Activated CD4-positive, alpha-beta T cell treated with anti-CD3 and anti-CD28 coated beads, Interleukin-2, amount 50 U/mL, for 1 hour (primary cell): ENCODE data around the gene CDC23.
A peak's percentile ranks its signal among the peaks of the same experiment; 100 is the strongest.
"Not testable (repeated sequence)": the region's sequence is repeated elsewhere in the genome, so short reads cannot be mapped to it uniquely, and the experiment has no call there.

Source experiments
- DNase-seq: peaks from one replicate; pipeline ENCODE4 v3.0.0-alpha.2; 2020

Gene CDC23

GRCh38 chr5:138213161-138214029 lies at the start of gene CDC23:
CDC23 (minus strand) TSS chr5:138213323; CDS start chr5:138213312, 11 bp downstream.
- peak; percentile 86 for DNase-seq

- no peak for DNase-seq
Observed at GRCh38 chr5:138258704-138259292, 45.7 kb upstream of the CDC23 start.

- no peak for DNase-seq
Observed at GRCh38 chr5:138257583-138257982, 44.5 kb upstream of the CDC23 start.

GRCh38 chr5:138252944-138253343 lies 39.8 kb upstream of the CDC23 start:
- no peak for DNase-seq

- DNase-seq, result not testable (repeated sequence)
Observed at GRCh38 chr5:138247800-138248199, 34.7 kb upstream of the CDC23 start.

- no peak for DNase-seq
Observed at GRCh38 chr5:138246822-138247221, 33.7 kb upstream of the CDC23 start.

GRCh38 chr5:138246334-138246733 lies 33.2 kb upstream of the CDC23 start:
- no peak for DNase-seq

GRCh38 chr5:138245717-138246116 lies 32.6 kb upstream of the CDC23 start:
- no peak for DNase-seq

GRCh38 chr5:138243794-138244193 lies 30.7 kb upstream of the CDC23 start:
- no peak for DNase-seq

- no peak for DNase-seq
Observed at GRCh38 chr5:138241688-138242571, 28.8 kb upstream of the CDC23 start.

GRCh38 chr5:138240650-138241385 lies 27.7 kb upstream of the CDC23 start:
- no peak for DNase-seq

- DNase-seq, result no peak
Observed at GRCh38 chr5:138238034-138238433, 24.9 kb upstream of the CDC23 start.

GRCh38 chr5:138234651-138235050 lies 21.5 kb upstream of the CDC23 start:
- DNase-seq, result no peak

GRCh38 chr5:138233280-138233679 lies 20.2 kb upstream of the CDC23 start:
- DNase-seq, result no peak

- no peak for DNase-seq
Observed at GRCh38 chr5:138230981-138231589, 18.0 kb upstream of the CDC23 start.

GRCh38 chr5:138230261-138230660 lies 17.1 kb upstream of the CDC23 start:
- no peak for DNase-seq

GRCh38 chr5:138229387-138229786 lies 16.3 kb upstream of the CDC23 start:
- no peak for DNase-seq

GRCh38 chr5:138226910-138227309 lies 13.8 kb upstream of the CDC23 start:
- DNase-seq, result no peak

GRCh38 chr5:138224712-138225111 lies 11.6 kb upstream of the CDC23 start:
- DNase-seq, result no peak

GRCh38 chr5:138223532-138223931 lies 10.4 kb upstream of the CDC23 start:
- DNase-seq, result no peak

GRCh38 chr5:138216799-138217198 lies 3.7 kb upstream of the CDC23 start:
- DNase-seq, result no peak

GRCh38 chr5:138212828-138213160 lies 329 bp downstream of the CDC23 start:
- DNase-seq, result no peak
